ENCODE data around the gene C5. TPM values are rescaled to one million over a fixed set of nuclear protein-coding genes. Genes with fewer than 3 reads are reported as not detected.
"Not testable (repeated sequence)": the region's sequence is repeated elsewhere in the genome, so short reads cannot be mapped to it uniquely, and the experiment has no call there.

Gene C5
- total and polyA plus RNA-seq, 2 experiments from 2014 or later: 13.8 to 55.4 TPM

- Histone ChIP-seq H3K79me2 (no peaks in the 10 kb centered on the region), H3K9me2 (replicated peaks; ENCODE audit: insufficient read depth) (no peaks in the 10 kb centered on the region), H4K20me1 (ENCODE audit: insufficient read depth, poor library complexity, severe bottlenecking) (no peaks in the 10 kb centered on the region), H3K27me3 (no peaks in the 10 kb centered on the region), H3K36me3 (replicated peaks; ENCODE audit: insufficient read depth, low read depth) (no peaks in the 10 kb centered on the region), H3K27ac (no peak overlapping the region), H2AFZ (no peak overlapping the region), H3K9me3 (ENCODE audit: low read depth) (no peaks in the 10 kb centered on the region), H3K4me3 (no peak overlapping the region), H3K4me1 (ENCODE audit: insufficient read depth) (no peaks in the 10 kb centered on the region), H3K4me2 (no peak overlapping the region)
- TF ChIP-seq CTCF (IDR thresholded peaks at IDR 0.05; ENCODE audit: poor library complexity) (no peak), EZH2phosphoT487 (IDR thresholded peaks at IDR 0.05; ENCODE audit: low read depth, severe bottlenecking, unreplicated experiment) (no peak), EZH2 (IDR thresholded peaks at IDR 0.05; ENCODE audit: borderline replicate concordance) (no peak)
- DNase-seq (ENCODE audit: low spot score): no peak
- 84% methylated on average over 2 of the region's 2 CpGs for WGBS (ENCODE audit: low lambda C conversion rate, missing lambda C conversion rate)
These were observed 15.5 kb downstream of the C5 start for GRCh38 chr9:121034529-121034928.

GRCh38 chr9:121029469-121029868, 20.6 kb downstream of the C5 start:
- Histone ChIP-seq H3K27me3 (no peaks in the 10 kb centered on the region), H2AFZ (no peak overlapping the region), H3K4me1 (ENCODE audit: insufficient read depth) (no peaks in the 10 kb centered on the region), H4K20me1 (ENCODE audit: insufficient read depth, poor library complexity, severe bottlenecking) (no peaks in the 10 kb centered on the region), H3K79me2 (no peaks in the 10 kb centered on the region), H3K36me3 (replicated peaks; ENCODE audit: insufficient read depth, low read depth) (no peaks in the 10 kb centered on the region), H3K4me3 (no peak overlapping the region), H3K4me2 (no peak overlapping the region), H3K9me3 (ENCODE audit: low read depth) (no peaks in the 10 kb centered on the region), H3K9me2 (replicated peaks; ENCODE audit: insufficient read depth) (no peaks in the 10 kb centered on the region), H3K27ac (no peak overlapping the region)
- TF ChIP-seq EZH2phosphoT487 (IDR thresholded peaks at IDR 0.05; ENCODE audit: low read depth, severe bottlenecking, unreplicated experiment): no peak
- no peak for TF ChIP-seq EZH2 (IDR thresholded peaks at IDR 0.05; ENCODE audit: borderline replicate concordance)
- no peak for TF ChIP-seq CTCF (IDR thresholded peaks at IDR 0.05; ENCODE audit: poor library complexity)
- WGBS (ENCODE audit: low lambda C conversion rate, missing lambda C conversion rate): 80% methylated on average over 1 of the region's 1 CpG
- DNase-seq (ENCODE audit: low spot score): no peak

GRCh38 chr9:121028285-121028684, 21.8 kb downstream of the C5 start:
- not testable (repeated sequence) for H3K4me2 ChIP-seq; H3K4me3 ChIP-seq; H2AFZ ChIP-seq; DNase-seq (ENCODE audit: low spot score); H3K79me2 ChIP-seq; H4K20me1 ChIP-seq (ENCODE audit: insufficient read depth, poor library complexity, severe bottlenecking); H3K9me3 ChIP-seq (ENCODE audit: low read depth); H3K4me1 ChIP-seq (ENCODE audit: insufficient read depth); H3K9me2 ChIP-seq (replicated peaks; ENCODE audit: insufficient read depth); H3K27ac ChIP-seq; H3K36me3 ChIP-seq (replicated peaks; ENCODE audit: insufficient read depth, low read depth); H3K27me3 ChIP-seq
- WGBS (ENCODE audit: low lambda C conversion rate, missing lambda C conversion rate): 75% methylated on average over 4 of the region's 4 CpGs

GRCh38 chr9:121026768-121027167, 23.3 kb downstream of the C5 start:
- no peak overlapping the region for H2AFZ ChIP-seq
- H3K4me2 ChIP-seq: no peak overlapping the region
- DNase-seq (ENCODE audit: low spot score): no peak

More at GRCh38 chr9:121026768-121027167, 23.3 kb downstream of the C5 start:
- TF ChIP-seq EZH2 (IDR thresholded peaks at IDR 0.05; ENCODE audit: borderline replicate concordance) (no peak), EZH2phosphoT487 (IDR thresholded peaks at IDR 0.05; ENCODE audit: low read depth, severe bottlenecking, unreplicated experiment) (no peak), CTCF (IDR thresholded peaks at IDR 0.05; ENCODE audit: poor library complexity) (no peak)
- Histone ChIP-seq H3K27ac (no peak overlapping the region), H3K4me1 (ENCODE audit: insufficient read depth) (no peaks in the 10 kb centered on the region), H3K9me3 (ENCODE audit: low read depth) (no peaks in the 10 kb centered on the region), H3K4me3 (no peak overlapping the region), H3K79me2 (no peaks in the 10 kb centered on the region), H3K36me3 (replicated peaks; ENCODE audit: insufficient read depth, low read depth) (no peaks in the 10 kb centered on the region), H3K27me3 (no peaks in the 10 kb centered on the region), H3K9me2 (replicated peaks; ENCODE audit: insufficient read depth) (no peaks in the 10 kb centered on the region), H4K20me1 (ENCODE audit: insufficient read depth, poor library complexity, severe bottlenecking) (no peaks in the 10 kb centered on the region)

Data from hepatocyte (in vitro differentiated cells).